GM19324 (cell line): ENCODE results near the gene FASTKD2.

Experiments used
- ATAC-seq: cut with Tn5 transposase; IDR thresholded peaks from one replicate; pipeline ENCODE4 v1.9.1; 2021; ENCODE audit warnings: mild to moderate bottlenecking, moderate library complexity; ENCODE audit not compliant: unreplicated experiment, low FRiP score

FASTKD2 gene

GRCh38 chr2:206765242-206766056, at the start of gene FASTKD2, which contains the start of gene MDH1B:
FASTKD2 (plus strand) TSS chr2:206765606; CDS start chr2:206766694, 1,088 bp downstream.
MDH1B (minus strand) TSS chr2:206765328; CDS start chr2:206765271, 57 bp downstream.
- ATAC-seq, result peak; percentile 95

DNA sequence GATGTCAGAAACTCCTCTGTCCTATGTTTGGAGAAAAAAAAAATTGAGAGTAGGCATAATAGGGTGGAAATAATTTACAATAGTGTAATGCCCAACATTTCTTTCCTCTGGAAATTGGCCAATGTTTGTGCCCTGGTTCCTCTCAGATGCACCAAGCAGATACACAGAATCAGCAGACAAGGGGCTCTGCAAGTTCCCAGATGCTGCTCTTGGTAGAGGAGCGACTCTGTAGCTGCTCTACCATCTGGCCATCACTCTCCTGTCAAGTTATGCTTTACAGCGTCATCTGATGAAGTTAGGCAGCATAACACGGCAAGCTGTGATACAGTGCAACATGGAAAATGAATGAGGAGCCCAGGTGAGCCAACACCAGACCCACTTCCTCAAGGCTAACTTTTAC, 48.8 kb upstream of the FASTKD2 start:
- no peak for ATAC-seq

- peak; percentile 38 for ATAC-seq
Observed at GRCh38 chr2:206718296-206718695, 47.1 kb upstream of the FASTKD2 start, which contains the start of gene DYTN. DYTN (minus strand) TSS chr2:206718396; CDS start chr2:206718279, 117 bp downstream.

DNA sequence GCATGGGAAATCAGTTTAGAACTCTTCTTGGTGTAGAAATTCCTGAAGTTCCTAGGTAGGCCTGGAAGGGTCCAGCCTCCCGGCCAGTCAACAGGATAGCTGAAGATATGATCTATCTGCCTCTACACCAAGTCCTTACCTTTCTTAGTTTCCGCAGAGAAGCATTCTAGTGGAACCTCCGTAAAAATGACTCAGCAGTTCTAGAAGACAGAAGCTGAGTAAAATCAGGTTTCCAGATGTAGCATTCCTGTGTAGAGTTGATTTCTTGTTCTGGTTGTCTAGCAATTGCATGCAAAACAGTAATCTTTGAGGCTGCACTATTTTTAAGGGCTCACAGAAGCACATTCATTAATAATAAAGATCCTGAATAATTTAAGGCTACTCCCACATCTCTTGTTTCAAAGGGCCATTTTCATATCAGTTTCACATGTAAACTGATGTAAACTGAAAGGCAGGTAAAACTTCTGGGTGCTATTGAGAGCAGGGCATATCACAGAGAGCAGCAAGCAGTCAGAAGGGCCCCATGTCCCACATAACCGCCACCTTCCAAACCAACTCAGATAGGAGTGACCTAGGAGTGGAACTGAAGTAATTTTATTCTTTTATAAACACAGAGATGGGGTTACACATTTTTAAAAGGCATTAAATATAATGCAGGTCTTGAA, 44.0 kb upstream of the FASTKD2 start:
- ATAC-seq, result no peak

DNA sequence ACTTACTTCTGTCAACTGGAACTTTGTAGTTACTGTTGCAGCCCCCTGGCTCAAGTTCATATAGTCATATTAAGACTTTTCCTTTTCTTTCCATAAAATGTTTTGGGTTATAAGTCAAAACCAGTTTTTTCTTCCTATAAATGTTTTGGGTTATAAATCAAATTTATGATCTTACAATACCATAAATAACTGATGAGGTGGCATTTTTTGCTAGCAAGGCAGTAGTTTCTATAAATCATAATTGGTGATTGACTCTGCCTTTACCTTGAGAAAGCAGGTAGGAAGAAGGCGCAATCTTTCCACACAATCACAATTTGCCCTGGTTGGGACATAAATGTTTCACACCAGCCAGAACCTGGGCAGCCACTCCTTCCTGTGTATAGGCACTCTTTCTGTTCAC, 42.1 kb upstream of the FASTKD2 start:
- no peak for ATAC-seq

GRCh38 chr2:206727287-206727686, 38.1 kb upstream of the FASTKD2 start:
- no peak for ATAC-seq

- no peak for ATAC-seq
Observed at GRCh38 chr2:206728277-206729199, 36.9 kb upstream of the FASTKD2 start.

DNA sequence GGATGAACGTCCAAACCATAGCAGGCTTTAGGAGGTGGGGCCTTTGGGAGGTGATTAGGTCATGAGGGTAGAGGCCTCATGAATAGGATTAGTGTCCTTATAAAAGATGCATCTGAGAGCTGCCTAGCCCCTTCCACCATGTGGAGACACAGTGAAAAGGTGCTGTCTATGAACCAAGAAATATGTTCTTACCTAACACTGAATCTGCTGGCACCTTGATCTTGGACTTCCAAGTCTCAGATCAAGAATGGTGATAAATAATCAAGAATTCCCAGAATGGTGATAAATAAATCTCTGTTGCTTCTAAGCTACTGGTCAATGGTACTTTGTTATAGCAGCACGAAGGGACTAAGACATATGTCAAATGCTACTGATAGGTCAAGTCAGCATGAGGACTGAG, 32.1 kb upstream of the FASTKD2 start:
- no peak for ATAC-seq

DNA sequence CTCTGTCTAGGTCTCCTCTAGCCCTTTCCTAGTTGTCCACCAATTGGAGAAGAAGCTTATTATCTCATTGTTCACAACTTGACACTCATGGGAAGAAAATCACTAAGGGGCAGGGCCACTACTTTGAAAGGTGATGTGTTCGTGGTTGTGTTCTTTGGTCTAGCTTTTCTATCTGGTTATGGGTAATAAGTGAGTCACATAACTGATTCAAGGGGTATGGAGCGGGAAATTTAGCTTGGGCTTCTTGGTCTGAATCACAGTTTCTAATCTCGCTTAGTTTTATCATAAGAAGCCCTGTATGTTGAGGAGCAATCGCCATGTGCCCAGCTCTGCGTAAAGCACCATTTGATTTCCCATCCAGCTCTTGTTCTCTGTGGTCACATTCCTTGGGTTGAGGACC, 28.5 kb upstream of the FASTKD2 start:
- no peak for ATAC-seq

DNA sequence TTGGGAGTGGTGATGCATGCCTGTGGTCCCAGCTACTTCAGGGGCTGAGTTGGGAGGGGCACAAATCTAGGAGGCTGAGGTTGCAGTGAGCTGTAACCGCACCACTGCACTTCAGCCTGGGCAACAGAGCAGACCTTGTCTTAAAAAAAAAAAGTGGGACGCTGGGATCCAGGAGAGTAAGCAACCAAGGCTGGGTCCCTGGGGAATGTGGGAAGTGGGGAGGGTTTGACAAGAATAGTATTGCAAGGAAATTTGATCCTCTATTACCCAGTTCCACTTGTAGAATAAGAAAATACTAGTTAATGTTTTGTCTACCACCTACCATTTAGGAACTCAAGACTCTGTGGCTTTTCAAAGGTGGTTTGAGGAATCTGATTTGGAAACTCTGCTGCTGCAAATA, 26.1 kb upstream of the FASTKD2 start:
- ATAC-seq, result no peak

GRCh38 chr2:206740800-206741199, 24.6 kb upstream of the FASTKD2 start:
- no peak for ATAC-seq

GRCh38 chr2:206756816-206757215, 8.6 kb upstream of the FASTKD2 start:
- no peak for ATAC-seq

GRCh38 chr2:206764673-206765241, 649 bp upstream of the FASTKD2 start:
- ATAC-seq, result no peak

DNA sequence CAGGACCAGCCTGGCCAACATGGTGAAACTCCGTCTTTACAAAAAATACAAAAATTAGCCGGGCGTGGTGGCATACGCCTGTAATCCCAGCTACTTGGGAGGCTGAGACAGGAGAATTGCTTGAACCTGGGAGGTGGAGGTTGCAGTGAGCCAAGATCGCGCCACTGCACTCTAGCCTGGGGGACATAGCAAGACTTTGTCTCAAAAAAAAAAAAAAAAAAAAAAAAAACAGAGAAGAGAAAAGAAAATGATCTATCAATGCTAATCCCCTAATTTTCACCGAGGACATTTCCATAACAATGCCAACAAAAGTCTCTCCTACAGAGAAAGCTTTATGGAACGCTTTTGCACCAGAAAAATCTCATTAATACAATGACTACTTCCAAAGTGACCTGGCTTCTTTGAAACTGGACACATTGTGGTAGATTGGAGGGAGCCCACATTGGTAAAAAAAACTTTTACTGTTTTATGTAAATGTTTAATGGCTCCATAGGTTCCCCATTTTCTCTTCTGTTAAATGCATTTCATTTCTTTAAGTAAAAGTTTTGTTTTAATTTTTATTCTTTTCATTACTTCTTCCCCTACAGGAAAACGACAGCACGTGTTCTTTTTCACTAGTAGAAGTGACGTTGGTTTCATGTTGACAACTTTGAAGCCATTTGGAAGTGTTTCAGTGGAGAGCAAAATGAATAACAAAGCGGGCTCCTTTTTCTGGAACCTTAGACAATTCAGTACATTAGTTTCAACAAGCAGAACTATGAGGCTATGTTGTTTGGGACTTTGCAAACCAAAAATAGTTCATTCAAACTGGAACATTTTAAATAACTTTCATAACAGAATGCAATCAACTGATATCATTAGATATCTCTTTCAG, 888 bp downstream of the FASTKD2 start:
- no peak for ATAC-seq

DNA sequence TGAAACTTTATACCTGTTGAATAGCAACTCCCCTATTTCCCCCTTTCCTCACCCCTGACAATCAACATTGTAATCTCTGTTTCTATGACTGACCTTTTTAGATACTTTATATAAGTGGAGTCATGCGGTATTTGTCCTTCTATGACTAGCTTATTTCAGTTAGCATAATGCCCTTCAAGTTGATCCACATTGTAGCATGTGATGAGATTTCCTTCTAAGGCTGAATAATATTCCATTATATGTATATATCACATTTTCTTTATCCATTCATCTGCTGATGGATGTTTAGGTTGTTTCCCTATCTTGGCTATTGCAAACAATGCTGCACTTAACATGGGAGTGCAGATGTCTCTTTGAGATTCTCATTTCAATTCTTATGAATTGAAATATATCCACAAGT, 9.5 kb downstream of the FASTKD2 start:
- ATAC-seq, result no peak

DNA sequence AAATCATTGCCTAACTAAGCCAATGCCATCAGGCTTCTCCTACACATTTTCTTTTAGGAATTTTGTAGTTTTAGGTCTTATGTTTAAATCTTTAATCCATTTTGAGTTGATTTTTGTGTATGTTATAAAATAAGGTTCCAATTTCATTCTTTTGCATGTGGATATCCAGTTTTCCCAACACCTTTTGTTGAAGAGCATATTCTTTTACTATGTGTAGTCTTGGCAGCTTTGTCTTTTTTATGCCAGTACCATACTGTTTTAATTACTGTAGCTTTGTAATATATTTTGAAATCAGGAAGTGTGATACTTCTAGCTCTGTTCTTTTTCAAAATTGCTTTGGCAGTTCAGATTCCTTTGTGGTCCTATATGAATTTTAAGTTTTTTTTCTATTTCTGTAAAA, 11.0 kb downstream of the FASTKD2 start:
- ATAC-seq, result no peak

- ATAC-seq, result no peak
Observed at GRCh38 chr2:206780671-206781070, 15.3 kb downstream of the FASTKD2 start.

DNA sequence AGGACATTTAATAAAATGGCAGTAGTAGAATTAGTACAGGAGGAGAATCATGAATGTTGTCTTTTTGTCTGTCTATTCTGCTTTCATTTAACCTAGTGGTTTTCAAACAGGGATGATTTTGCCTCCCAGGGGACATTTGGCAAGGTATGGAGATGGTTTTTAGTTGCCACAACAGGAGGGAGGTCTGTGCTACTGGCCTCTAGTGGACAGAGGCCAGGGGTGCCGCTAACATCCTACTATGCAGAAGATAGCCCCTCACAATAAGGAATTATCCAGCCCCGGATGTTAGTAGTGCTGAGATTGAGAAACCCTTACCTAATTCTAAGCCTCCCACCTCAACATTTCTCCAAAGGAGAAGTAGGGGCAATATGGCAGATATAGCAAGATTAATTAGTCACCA, 18.3 kb downstream of the FASTKD2 start:
- no peak for ATAC-seq

DNA sequence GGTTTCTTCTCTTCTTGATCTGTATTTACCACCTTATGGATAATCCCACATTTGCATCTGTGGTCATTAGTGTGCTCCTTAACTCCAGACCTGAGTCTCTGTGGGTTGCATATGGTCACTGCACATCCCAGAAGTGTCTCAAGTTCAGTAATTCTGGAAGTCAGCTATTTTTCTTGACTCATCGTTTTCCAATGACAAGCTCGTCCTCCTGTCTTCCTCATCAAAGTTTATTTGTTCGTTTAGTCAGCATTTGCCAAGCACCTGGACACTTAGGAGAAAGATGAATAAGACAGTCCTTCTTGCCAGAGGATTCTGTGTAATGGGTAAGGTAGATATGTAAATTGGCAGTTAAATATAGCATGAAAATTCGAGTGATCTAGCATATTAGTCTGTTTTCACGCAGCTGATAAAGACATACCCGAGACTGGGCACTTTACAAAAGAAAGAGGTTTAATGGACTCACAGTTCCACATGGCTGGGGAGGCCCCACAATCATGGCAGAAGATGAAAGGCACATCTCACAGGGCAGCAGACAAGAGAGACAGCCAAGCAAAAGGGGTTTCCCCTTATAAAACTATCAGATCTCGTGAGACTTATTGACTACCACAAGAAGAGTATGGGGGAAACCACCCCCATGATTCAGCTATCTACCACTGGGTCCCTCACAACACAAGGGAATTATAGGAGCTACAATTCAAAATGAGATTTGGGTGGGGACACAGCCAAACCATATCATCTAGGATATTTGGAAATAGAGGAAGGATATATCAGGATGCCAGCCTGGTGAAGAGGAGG, 19.4 kb downstream of the FASTKD2 start:
- ATAC-seq, result no peak
